Adrenal gland (tissue), 5 donors: ENCODE data around the gene CAPN5.

Experiments
- POLR2A ChIP-seq, 2 donors: fragments of 450-650 bp; IDR thresholded peaks; one replicate each; pipeline ENCODE4 v1.6.1; 2017; ENCODE audit warnings: antibody characterized with exemption in 2 of 2, mild to moderate bottlenecking in 2 of 2, moderate library complexity in 1 of 2
- TF ChIP-seq, protein P1 (sequence below), 6 experiments: fragments of 450-650 bp in 4 of 6; fragments of 200-600 bp in 2 of 6; sonication (generic) in 1 of 6; IDR thresholded peaks; 1 replicate in 5 of 6; 2 replicates in 1 of 6; pipeline versions ENCODE4 v1.5.1 to v1.8.0; 2016 to 2021; ENCODE audit warnings: antibody characterized with exemption in 6 of 6, mild to moderate bottlenecking in 2 of 6, moderate library complexity in 1 of 6
- donor health status: DM: no; HTN: no; CAD: no.

DNA sequence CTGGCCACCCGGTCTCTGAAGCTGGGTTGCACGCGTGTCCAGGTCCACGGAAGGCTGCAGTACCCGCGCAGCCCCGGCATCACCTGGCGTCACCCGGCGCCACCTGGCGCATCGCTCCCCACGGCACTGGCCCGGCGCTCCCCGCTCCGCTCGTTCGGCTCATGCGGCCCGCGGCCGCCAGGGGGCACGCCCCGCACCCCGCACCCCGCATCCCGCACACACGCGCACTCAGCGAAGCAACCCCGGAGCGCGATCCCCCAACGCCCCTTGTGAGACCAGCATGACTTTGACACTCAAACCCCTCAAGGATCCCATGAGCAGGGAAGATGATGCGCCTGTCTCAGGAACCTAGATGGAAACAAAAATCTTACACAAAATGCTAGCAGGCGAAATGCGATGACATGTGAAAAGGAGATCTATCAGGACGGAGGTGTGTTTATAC lies 20.7 kb upstream of the CAPN5 start:
- TF ChIP-seq, protein P1, sequence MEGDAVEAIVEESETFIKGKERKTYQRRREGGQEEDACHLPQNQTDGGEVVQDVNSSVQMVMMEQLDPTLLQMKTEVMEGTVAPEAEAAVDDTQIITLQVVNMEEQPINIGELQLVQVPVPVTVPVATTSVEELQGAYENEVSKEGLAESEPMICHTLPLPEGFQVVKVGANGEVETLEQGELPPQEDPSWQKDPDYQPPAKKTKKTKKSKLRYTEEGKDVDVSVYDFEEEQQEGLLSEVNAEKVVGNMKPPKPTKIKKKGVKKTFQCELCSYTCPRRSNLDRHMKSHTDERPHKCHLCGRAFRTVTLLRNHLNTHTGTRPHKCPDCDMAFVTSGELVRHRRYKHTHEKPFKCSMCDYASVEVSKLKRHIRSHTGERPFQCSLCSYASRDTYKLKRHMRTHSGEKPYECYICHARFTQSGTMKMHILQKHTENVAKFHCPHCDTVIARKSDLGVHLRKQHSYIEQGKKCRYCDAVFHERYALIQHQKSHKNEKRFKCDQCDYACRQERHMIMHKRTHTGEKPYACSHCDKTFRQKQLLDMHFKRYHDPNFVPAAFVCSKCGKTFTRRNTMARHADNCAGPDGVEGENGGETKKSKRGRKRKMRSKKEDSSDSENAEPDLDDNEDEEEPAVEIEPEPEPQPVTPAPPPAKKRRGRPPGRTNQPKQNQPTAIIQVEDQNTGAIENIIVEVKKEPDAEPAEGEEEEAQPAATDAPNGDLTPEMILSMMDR (IDR thresholded peaks at IDR 0.05): peak; percentile 15 to 68 (median 53)
- TF ChIP-seq POLR2A (IDR thresholded peaks at IDR 0.05): no peak
